HG03066 (cell line): Measurements from ENCODE around the gene GAD1.

Experiments used
- ATAC-seq: cut with Tn5 transposase; IDR thresholded peaks from one replicate; pipeline ENCODE4 v1.9.1; 2021; ENCODE audit warnings: low read depth; ENCODE audit not compliant: unreplicated experiment

GAD1 gene

DNA sequence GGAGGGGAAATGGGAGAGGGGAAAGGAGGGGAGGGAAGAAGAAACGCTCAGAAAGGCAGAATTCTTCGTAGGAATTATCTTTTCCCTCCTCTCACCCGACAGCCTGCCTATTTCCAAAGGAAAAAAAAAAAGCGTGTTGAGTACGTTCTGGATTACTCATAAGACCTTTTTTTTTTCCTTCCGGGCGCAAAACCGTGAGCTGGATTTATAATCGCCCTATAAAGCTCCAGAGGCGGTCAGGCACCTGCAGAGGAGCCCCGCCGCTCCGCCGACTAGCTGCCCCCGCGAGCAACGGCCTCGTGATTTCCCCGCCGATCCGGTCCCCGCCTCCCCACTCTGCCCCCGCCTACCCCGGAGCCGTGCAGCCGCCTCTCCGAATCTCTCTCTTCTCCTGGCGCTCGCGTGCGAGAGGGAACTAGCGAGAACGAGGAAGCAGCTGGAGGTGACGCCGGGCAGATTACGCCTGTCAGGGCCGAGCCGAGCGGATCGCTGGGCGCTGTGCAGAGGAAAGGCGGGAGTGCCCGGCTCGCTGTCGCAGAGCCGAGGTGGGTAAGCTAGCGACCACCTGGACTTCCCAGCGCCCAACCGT lies at the start of gene GAD1:
Gene GAD1 (plus strand): TSS at position 384 of the 589 bp plus-strand sequence. CDS start 1,705 bp downstream, outside the sequence.
- ATAC-seq, result peak; percentile 60

GRCh38 chr2:170770008-170770605 lies 46.6 kb upstream of the GAD1 start, which contains the start of gene ERICH2:
Gene ERICH2 (plus strand): TSS chr2:170770378. CDS start chr2:170770682, 304 bp downstream.
- peak; percentile 40 for ATAC-seq

DNA sequence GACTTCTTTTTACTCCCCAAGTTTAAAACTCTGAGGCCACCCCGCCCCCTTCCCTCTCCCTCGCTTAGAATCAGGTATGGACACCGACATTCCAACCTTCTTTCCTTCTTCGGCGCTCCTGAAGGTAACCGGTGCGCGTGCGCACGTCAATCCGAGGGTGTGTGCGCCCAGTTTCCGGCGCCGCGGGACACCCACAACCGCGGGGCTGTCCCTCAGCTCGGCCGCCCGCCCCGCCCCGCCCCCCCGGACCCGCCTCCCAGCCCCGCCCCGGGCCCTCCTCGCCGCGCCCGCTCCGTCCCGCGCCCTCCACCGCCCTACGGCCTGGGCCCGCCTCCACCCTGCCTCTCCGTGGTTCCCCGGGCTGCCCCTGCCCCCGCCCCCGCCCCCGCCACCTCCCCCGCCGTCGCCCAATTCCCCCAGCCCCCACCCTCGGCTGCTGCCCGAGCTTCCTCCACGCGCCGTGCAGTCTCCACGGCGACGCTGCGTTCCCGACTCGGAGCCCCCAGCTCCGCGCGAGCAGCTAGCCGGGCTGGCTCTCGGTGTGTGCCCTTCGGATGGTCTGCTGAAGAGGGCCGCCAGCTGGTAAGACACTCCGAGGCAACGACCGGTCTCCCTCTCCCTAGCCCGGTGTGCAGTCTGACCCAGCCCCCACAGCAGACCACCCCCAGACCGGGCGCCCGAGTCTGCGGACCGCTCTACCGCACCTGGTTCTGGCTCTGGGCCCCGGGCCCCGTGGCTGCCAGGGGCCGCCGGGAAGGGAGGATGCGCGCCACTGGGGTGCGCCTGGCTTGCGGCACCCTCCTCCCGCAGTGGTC lies 45.9 kb upstream of the GAD1 start:
- ATAC-seq, result peak; percentile 85

GRCh38 chr2:170771421-170771937 lies 45.2 kb upstream of the GAD1 start:
- no peak for ATAC-seq

DNA sequence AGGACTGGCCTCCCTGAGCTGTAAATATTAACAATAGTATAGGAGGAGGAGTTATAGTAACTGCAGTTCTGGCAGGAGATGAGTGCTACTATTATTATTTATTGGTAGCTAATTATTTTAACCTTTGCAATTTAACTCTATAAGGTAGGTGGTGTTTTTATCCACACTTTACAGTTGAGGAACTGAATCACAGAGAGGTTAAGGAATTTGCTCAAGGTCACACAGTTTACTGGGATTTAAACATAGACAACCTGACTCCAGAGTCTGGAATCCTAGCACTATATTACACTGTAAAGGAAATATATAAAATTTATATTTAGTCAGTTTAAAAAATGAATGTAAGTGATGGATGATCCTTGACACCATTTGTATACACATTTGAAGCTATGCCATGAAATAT lies 44.4 kb upstream of the GAD1 start:
- no peak for ATAC-seq

GRCh38 chr2:170774074-170774473 lies 42.6 kb upstream of the GAD1 start:
- no peak for ATAC-seq

GRCh38 chr2:170778900-170779299 lies 37.8 kb upstream of the GAD1 start:
- no peak for ATAC-seq

GRCh38 chr2:170779304-170779703 lies 37.4 kb upstream of the GAD1 start:
- no peak for ATAC-seq

GRCh38 chr2:170782673-170783072 lies 34.0 kb upstream of the GAD1 start:
- ATAC-seq, result no peak

DNA sequence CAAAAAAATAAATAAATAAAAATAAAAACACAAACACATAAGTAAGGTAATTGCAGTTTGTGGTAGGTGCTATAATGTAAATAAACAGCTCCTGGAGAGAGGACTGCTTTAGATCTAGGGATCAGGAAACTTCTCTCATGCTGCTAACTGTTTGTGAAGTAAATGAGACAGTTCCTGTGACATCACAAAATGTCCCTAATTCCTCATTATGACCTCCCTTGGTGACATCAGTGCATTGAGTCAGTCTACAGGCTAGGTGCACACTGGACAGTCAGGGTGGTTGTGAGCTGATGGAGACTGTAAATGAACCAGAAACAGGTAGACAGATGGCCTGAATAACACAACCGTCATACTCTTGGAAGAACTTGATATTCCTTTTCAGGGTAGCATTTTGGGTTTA lies 33.1 kb upstream of the GAD1 start:
- no peak for ATAC-seq

GRCh38 chr2:170798996-170799395 lies 17.7 kb upstream of the GAD1 start:
- ATAC-seq, result no peak

DNA sequence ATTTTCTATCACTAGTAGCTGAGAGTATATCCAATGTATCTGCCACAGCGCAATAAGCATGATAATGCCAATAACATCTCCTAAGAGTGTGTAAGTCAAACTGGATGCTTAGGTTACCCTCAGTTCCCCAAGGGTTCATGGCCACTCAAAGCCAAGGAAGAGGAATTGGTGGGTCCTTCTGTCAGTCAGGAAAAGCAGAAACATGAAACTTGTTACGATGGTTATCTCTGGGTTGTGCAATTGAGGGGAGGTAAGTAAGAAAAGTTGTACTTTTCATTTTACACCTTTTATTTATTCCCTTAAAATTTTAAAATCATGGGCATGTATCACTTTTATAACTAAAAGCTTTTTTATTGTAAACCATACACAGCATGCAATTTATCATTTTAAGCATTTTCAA lies 10.1 kb upstream of the GAD1 start:
- no peak for ATAC-seq

DNA sequence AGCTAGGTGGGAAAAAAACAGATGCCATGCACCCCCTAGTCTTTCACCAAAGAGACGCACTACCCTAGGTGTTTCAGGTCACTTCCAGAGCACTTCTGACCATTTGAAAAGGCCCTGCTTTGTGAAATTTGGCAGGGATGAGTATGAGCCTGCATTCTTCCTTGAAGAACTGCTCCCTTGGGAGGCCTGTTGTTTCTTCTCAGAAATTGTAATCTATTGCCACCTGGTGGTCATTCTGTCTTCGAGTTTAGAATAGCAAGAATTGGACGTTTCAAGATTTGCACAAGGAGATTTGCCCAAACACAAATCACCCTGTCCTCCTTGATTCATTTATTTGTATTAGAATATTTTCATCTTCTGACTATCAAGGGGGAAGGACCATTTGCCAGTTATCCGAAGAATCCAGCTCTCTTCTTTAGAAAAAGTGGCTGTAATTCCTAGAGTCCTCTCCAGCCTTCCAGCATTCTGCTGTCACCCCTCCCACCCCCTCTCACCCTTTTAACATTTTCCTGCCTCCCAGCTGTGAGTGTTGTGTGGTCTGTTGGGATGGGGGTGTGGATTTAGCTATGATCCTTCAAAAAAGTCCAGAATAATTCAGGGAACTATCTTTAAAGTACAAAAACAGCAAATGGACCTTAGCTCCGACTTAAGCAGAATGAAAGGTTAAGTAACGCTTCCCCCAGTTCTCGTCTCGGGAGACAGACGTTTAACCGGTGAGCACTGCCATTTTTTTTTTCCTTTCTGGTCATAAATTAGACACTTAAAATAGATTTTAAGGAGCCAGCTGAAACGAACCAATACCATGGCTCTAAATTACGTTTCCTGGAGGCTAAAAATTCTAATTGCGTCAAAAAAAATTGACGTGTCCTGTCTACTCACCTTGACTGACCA lies 3.7 kb upstream of the GAD1 start:
- ATAC-seq, result no peak

DNA sequence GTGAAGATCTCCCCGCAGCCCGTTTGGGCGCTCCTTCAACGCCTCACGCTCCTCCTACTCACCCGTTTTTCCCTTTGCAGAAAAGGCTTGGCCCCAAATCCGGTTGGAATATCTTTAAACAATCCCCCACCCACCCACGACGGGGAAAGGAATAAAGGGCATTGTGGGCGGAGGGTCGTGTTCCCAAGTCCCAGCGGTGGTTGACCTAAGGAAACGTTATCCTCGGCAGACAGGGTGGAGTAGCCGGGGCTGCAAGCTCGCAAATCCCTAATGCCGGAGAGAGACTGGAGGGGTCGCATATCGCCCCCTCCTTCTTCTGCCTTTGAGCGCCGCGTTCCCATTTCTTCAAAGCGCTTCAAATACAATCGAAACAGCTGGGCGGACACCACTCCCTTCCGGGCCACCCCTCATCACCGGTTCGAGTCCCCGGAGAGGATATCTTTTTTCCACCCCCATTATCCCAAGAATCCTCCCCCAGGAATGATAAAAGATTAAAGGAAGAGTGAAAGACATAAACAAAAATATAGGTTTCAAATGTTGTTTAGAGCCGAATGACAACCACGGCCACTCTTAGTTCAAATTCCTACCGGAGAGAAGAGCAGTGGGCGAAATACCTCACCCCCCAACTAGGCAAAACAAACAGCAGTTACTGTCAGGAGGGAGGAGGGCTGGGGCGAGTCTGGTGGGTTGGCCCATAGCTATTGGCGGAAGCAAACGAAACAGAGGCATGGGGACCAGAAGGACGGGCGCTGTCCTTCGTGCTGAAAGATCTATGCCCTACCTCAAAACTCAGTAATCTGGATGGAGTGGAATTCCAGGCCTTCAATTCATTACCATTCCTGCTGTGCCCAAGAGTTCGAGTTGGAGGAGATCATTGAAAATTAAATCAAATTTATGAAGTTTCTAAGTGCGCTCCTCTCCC lies 2.8 kb upstream of the GAD1 start:
- no peak for ATAC-seq

GRCh38 chr2:170814533-170815230 lies 2.0 kb upstream of the GAD1 start:
- ATAC-seq, result no peak

DNA sequence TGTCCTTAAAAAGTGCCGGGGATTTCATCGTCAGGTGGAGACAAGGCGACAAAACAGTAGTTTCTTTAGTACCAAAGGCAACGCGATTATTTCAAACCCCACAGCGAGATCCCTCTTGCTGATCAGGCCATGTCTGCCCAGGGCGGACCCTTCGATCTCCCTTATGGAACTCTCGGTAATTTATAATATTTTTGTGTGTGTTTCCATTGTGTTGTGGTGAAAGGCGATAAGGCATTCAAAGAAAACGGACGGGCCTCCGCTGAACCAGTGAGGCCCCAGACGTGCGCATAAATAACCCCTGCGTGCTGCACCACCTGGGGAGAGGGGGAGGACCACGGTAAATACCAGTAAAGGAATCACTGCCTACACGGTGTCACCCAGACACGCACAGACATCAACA lies 1.4 kb upstream of the GAD1 start:
- no peak for ATAC-seq

- ATAC-seq, result no peak
These were observed 762 bp upstream of the GAD1 start for GRCh38 chr2:170815746-170816503.
